OCI-LY7 (cell line): ENCODE data around the gene ZNF470.

Experiments used
- EZH2phosphoT487 ChIP-seq: fragments of 200-600 bp; sonication (generic); IDR thresholded peaks from 2 replicates; pipeline ENCODE4 v1.6.1; 2018; ENCODE audit warnings: low read depth, borderline replicate concordance, mild to moderate bottlenecking, mixed run types, antibody characterized with exemption, low read length, moderate library complexity, mixed read lengths
- TF ChIP-seq, protein P1 (sequence below): fragments of 200-600 bp; sonication (generic); conservative IDR thresholded peaks from 2 replicates; pipeline ENCODE4 v1.5.1; 2014; ENCODE audit warnings: mild to moderate bottlenecking, antibody characterized with exemption, low read length, moderate library complexity, mixed read lengths

DNA sequence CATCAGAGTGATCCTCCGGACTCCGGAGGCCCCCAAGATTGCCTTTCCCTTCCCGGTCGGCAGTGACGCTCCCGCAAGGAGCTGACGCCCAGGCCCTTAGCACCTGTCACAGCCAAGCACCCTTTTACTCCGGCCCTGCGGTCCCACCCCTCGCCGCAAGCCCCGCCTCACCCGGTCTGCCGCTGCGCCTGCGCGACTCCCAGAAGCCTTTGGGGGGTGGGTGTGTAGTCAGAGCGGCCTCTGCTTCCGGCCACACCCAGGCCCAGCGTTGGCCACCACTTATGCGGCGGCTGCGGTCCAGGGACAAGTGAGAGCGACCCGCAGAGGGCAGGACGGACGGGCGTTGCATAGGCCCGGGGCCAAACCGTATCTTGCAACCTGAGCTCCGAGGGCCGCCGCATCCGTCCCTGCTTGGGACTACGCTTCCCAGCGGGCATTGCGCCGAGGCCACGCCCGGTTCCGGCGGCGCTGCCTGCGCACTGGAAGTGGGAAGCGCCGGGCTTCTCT lies 29.0 kb upstream of the ZNF470 start:
- TF ChIP-seq, protein P1, sequence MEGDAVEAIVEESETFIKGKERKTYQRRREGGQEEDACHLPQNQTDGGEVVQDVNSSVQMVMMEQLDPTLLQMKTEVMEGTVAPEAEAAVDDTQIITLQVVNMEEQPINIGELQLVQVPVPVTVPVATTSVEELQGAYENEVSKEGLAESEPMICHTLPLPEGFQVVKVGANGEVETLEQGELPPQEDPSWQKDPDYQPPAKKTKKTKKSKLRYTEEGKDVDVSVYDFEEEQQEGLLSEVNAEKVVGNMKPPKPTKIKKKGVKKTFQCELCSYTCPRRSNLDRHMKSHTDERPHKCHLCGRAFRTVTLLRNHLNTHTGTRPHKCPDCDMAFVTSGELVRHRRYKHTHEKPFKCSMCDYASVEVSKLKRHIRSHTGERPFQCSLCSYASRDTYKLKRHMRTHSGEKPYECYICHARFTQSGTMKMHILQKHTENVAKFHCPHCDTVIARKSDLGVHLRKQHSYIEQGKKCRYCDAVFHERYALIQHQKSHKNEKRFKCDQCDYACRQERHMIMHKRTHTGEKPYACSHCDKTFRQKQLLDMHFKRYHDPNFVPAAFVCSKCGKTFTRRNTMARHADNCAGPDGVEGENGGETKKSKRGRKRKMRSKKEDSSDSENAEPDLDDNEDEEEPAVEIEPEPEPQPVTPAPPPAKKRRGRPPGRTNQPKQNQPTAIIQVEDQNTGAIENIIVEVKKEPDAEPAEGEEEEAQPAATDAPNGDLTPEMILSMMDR = no peak
- no peak for TF ChIP-seq EZH2phosphoT487
